ENCODE data around the gene ATP8A1.

ATP8A1 gene

DNA sequence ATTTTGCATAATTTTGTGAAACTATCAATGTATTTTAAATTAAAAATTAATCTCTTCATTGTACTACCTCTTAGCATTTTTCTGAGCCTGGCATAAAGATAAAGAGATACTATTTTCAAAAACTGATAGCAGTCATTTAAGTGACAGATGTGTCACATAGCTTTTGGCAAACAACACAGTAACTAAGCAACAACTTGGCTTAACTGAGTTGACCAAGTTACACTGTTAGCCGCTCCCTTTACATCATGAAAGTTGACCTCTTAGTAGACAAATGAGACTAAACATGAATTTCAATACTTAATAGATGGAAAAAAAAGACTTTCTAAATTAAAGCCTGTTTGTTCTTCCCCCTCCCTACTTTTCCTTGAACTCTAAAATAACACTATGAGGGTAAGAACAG lies 62.0 kb downstream of the ATP8A1 start:
- DNase-seq (ENCODE audit: low read depth): no peak
- H3K4me3 ChIP-seq (ENCODE audit: low read depth, low read length): no peak overlapping the region
- TF ChIP-seq POLR2A (IDR thresholded peaks at IDR 0.05; ENCODE audit: extremely low read depth, insufficient read length): no peak
- no peak for TF ChIP-seq MYC (IDR thresholded peaks at IDR 0.05; ENCODE audit: low read depth, low read length)

DNA sequence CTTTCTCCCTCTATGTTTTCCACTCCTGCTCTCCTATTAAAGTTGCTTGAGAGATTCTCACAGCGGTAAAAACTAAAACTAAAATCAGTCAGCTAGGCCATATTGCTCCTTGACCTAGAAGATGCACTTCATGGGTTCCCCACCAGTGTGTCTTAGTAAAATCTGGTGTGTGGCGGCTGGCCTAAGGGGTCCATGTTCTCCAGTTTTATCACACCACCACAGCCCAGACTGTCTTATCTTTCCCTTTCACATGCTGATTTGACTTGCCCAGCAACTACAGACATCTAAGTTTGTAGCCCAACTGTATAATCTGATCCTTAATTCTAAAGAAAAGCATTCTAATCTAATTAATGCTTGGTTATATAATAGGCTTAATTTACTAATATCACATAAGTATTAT lies 68.0 kb downstream of the ATP8A1 start:
- TF ChIP-seq, protein P1, sequence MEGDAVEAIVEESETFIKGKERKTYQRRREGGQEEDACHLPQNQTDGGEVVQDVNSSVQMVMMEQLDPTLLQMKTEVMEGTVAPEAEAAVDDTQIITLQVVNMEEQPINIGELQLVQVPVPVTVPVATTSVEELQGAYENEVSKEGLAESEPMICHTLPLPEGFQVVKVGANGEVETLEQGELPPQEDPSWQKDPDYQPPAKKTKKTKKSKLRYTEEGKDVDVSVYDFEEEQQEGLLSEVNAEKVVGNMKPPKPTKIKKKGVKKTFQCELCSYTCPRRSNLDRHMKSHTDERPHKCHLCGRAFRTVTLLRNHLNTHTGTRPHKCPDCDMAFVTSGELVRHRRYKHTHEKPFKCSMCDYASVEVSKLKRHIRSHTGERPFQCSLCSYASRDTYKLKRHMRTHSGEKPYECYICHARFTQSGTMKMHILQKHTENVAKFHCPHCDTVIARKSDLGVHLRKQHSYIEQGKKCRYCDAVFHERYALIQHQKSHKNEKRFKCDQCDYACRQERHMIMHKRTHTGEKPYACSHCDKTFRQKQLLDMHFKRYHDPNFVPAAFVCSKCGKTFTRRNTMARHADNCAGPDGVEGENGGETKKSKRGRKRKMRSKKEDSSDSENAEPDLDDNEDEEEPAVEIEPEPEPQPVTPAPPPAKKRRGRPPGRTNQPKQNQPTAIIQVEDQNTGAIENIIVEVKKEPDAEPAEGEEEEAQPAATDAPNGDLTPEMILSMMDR (IDR thresholded peaks at IDR 0.05; ENCODE audit: low read depth, low read length): no peak
- no peak for TF ChIP-seq POLR2A (IDR thresholded peaks at IDR 0.05; ENCODE audit: extremely low read depth, insufficient read length)
- TF ChIP-seq, protein P2, sequence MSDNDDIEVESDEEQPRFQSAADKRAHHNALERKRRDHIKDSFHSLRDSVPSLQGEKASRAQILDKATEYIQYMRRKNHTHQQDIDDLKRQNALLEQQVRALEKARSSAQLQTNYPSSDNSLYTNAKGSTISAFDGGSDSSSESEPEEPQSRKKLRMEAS (IDR thresholded peaks at IDR 0.05; ENCODE audit: low read depth, low read length): no peak
- TF ChIP-seq MYC (IDR thresholded peaks at IDR 0.05; ENCODE audit: low read depth, low read length): no peak
- no peak for DNase-seq (ENCODE audit: low read depth)
- H3K4me3 ChIP-seq (ENCODE audit: low read depth, low read length): no peak overlapping the region

DNA sequence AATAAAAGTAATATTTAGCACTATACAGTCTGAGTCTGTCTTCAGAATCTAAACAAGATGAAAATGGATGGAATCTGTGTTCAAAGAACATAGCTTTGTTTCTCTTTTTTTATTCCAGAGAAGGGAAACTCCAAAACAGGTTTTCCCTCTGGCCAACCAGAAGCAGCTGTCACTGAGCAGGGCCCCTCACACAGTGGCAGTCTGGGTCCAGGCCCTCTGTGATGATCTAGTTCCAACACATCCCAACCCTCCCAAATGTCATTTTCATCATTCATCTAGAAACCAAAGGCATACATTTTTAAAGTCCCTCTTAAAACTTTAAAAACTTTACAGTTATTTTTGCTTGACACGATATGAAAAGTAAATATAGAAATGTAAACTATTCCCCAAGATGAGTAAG lies 70.1 kb downstream of the ATP8A1 start:
- TF ChIP-seq, protein P2 (IDR thresholded peaks at IDR 0.05; ENCODE audit: low read depth, low read length): no peak
- no peak for TF ChIP-seq POLR2A (IDR thresholded peaks at IDR 0.05; ENCODE audit: extremely low read depth, insufficient read length)
- TF ChIP-seq, protein P1 (IDR thresholded peaks at IDR 0.05; ENCODE audit: low read depth, low read length): no peak

DNA sequence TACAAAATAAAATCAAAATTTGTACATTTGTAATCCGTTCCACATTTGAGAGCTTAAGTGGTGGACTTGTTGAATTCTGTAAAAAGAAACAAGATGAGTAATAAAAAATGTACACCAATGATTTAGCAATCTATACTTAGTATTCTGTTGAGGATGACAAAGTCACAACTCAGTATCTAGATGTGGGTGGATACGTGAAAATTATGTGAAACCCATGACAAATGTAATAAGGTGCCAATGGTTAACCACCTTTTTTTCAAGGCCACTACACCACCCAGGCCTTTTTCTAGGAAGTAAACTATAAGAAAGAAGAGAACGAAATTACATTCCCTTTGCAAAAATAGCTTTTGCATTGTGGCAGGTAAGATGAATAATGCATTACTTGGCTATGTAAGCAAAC lies 77.0 kb downstream of the ATP8A1 start:
- DNase-seq (ENCODE audit: low read depth): no peak
- no peak overlapping the region for H3K4me3 ChIP-seq (ENCODE audit: low read depth, low read length)
- TF ChIP-seq POLR2A (IDR thresholded peaks at IDR 0.05; ENCODE audit: extremely low read depth, insufficient read length) (no peak), MYC (IDR thresholded peaks at IDR 0.05; ENCODE audit: low read depth, low read length) (no peak)
- TF ChIP-seq, protein P1 (IDR thresholded peaks at IDR 0.05; ENCODE audit: low read depth, low read length): no peak
- TF ChIP-seq, protein P2 (IDR thresholded peaks at IDR 0.05; ENCODE audit: low read depth, low read length): no peak

More for the DNA sequence above, 70.1 kb downstream of the ATP8A1 start:
- H3K4me3 ChIP-seq (ENCODE audit: low read depth, low read length): no peak overlapping the region
- DNase-seq (ENCODE audit: low read depth): no peak

DNA sequence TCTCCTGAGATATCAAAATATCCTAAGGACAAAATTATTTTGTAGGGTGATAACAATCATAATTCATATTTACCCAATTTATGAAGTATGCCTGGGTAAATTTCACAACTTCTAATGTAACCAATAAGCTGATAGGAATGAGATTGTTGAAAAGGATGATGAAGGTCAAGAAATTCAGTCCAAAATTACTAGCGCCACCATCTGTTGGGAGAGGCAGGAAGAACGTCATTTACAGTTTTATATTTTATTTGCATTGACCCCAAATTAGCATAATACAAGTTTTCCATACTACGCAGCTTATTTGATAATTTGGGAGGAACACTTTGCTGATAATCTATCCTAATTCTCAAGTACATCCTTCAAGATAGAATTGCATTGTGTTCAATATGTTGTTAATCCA lies 78.7 kb downstream of the ATP8A1 start:
- no peak overlapping the region for H3K4me3 ChIP-seq (ENCODE audit: low read depth, low read length)
- no peak for DNase-seq (ENCODE audit: low read depth)
- TF ChIP-seq POLR2A (IDR thresholded peaks at IDR 0.05; ENCODE audit: extremely low read depth, insufficient read length) (no peak), MYC (IDR thresholded peaks at IDR 0.05; ENCODE audit: low read depth, low read length) (no peak)
- TF ChIP-seq, protein P2 (IDR thresholded peaks at IDR 0.05; ENCODE audit: low read depth, low read length): no peak
- TF ChIP-seq, protein P1 (IDR thresholded peaks at IDR 0.05; ENCODE audit: low read depth, low read length): peak; percentile 4

DNA sequence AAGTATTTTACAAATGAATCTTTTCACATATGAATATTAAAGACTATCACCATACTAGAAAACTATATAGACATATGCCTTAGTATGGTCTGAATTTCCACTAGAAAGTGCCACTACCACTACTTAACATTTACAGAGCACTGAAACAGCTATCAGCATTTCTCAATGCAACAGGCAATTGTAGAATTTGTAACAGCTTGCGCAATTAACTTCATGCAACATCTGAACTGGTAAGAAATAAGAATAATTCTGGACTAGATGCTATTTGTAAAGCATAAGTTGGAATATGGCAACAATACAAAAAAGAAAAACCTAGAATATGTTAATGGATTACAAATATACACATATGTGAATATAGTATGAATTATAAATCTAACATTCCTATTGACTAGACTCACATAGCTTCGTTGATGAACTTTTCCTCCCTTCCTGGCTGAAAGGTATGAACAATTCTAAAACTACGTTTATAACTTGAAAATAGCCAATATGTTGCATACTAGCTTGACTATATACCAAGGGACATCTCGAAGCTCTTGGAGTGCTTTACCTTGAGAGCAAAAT lies 82.0 kb downstream of the ATP8A1 start:
- no peak overlapping the region for H3K4me3 ChIP-seq (ENCODE audit: low read depth, low read length)
- DNase-seq (ENCODE audit: low read depth): peak; percentile 32
- no peak for TF ChIP-seq MYC (IDR thresholded peaks at IDR 0.05; ENCODE audit: low read depth, low read length)
- TF ChIP-seq POLR2A (IDR thresholded peaks at IDR 0.05; ENCODE audit: extremely low read depth, insufficient read length): no peak
- TF ChIP-seq, protein P2 (IDR thresholded peaks at IDR 0.05; ENCODE audit: low read depth, low read length): no peak
- TF ChIP-seq, protein P1 (IDR thresholded peaks at IDR 0.05; ENCODE audit: low read depth, low read length): no peak

Data from NB4 (cell line).